Upper lobe of left lung (tissue), 6 donors: ENCODE results near the gene HACD4. TPM values are rescaled to one million over a fixed set of nuclear protein-coding genes. Genes with fewer than 3 reads are reported as not detected.
A peak's percentile ranks its signal among the peaks of the same experiment; 100 is the strongest.

Experiments
- ATAC-seq, 2 donors: fragments of 200-7000 bp; cut with Tn5 transposase; one replicate each; pipeline ENCODE4 v1.9.1; 2022; ENCODE audit warnings: mild to moderate bottlenecking in 2 of 2, moderate library complexity in 2 of 2; ENCODE audit not compliant: low FRiP score in 2 of 2
- DNase-seq, 2 donors: peaks; one replicate each; pipeline ENCODE4 v3.0.0-alpha.2; 2019 to 2020
- H3K27ac ChIP-seq, 4 donors: fragments of 200-600 bp; sonication (generic); one replicate each; pipeline ENCODE4 v1.5.1; 2016 to 2019
- H3K27me3 ChIP-seq, 4 donors: fragments of 200-600 bp; sonication (generic); one replicate each; pipeline ENCODE4 v1.5.1; 2017 to 2019
- H3K36me3 ChIP-seq, 4 donors: fragments of 200-600 bp; sonication (generic); one replicate each; pipeline ENCODE4 v1.5.1; 2016 to 2019
- H3K4me1 ChIP-seq, 4 donors: fragments of 200-600 bp; sonication (generic); one replicate each; pipeline ENCODE4 v1.5.1; 2018 to 2019
- H3K4me3 ChIP-seq, 4 donors: fragments of 200-600 bp; sonication (generic); one replicate each; pipeline ENCODE4 v1.5.1; 2017 to 2019; ENCODE audit warnings: mild to moderate bottlenecking in 2 of 4, moderate library complexity in 1 of 4
- H3K9me3 ChIP-seq, 4 donors: fragments of 200-600 bp; sonication (generic); one replicate each; pipeline ENCODE4 v1.5.1; 2018 to 2019
- CTCF ChIP-seq, 6 experiments: fragments of 450-650 bp in 4 of 6; fragments of 200-600 bp in 2 of 6; sonication (generic) in 2 of 6; IDR thresholded peaks; one replicate each; pipeline ENCODE4 v1.5.1; 2016 to 2019; ENCODE audit warnings: antibody characterized with exemption in 6 of 6
- EP300 ChIP-seq, 4 donors: sonication (generic); formaldehyde crosslinking; IDR thresholded peaks; one replicate each; pipeline ENCODE4 v1.5.1; 2017; ENCODE audit warnings: antibody characterized with exemption in 4 of 4, control low read depth in 2 of 4
- POLR2A ChIP-seq, 4 donors: fragments of 450-650 bp; IDR thresholded peaks; one replicate each; pipeline ENCODE4 v1.5.1; 2016 to 2017; ENCODE audit warnings: antibody characterized with exemption in 4 of 4, mild to moderate bottlenecking in 2 of 4
- POLR2AphosphoS5 ChIP-seq, 2 donors: sonication (generic); formaldehyde crosslinking; IDR thresholded peaks; one replicate each; pipeline ENCODE4 v1.5.1; 2017; ENCODE audit warnings: antibody characterized with exemption in 2 of 2
- WGBS, 2 donors: methylation state at CpG; one replicate each; pipeline ENCODE4 v1.1.5; 2017 to 2018; 5-methylcytosine and 5-hydroxymethylcytosine counted together
- total RNA-seq, 6 donors: library from RNA; depleted of rRNA in 4 of 6; stranded (reverse); fragments of >200 nt in 4 of 6; gene quantifications; one replicate each; pipeline versions ENCODE4 v1.1.0 to v1.2.1, GENCODE V29; 2016 to 2021
- donor health status: DM: no; HTN: no; CAD: no; lungs with moderate emphysema.
- donor health status: DM: no; HTN: yes; CAD: no; lungs with severe emphysema.

The HACD4 gene
- total RNA-seq, 6 donors from 2014 or later: 2.7 to 17.7 (median 7.3) TPM

- no peaks in the 10 kb centered on the region for H3K36me3 ChIP-seq
- no peaks in the 10 kb centered on the region for H3K27me3 ChIP-seq
- H3K4me1 ChIP-seq: no peaks in the 10 kb centered on the region
- TF ChIP-seq POLR2A (IDR thresholded peaks at IDR 0.05) (no peak), CTCF (IDR thresholded peaks at IDR 0.05) (no peak), EP300 (IDR thresholded peaks at IDR 0.05) (no peak), POLR2AphosphoS5 (IDR thresholded peaks at IDR 0.05) (no peak)
- no peak overlapping the region for H3K4me3 ChIP-seq
- DNase-seq (no peak), ATAC-seq (no peak)
- WGBS, 2 donors: 98 to 100% methylated on average over 2 of the region's 2 CpGs
- H3K9me3 ChIP-seq: no peaks in the 10 kb centered on the region
- no peak overlapping the region for H3K27ac ChIP-seq
Measured at GRCh38 chr9:21037278-21037677, 5.8 kb upstream of the HACD4 start.

DNA sequence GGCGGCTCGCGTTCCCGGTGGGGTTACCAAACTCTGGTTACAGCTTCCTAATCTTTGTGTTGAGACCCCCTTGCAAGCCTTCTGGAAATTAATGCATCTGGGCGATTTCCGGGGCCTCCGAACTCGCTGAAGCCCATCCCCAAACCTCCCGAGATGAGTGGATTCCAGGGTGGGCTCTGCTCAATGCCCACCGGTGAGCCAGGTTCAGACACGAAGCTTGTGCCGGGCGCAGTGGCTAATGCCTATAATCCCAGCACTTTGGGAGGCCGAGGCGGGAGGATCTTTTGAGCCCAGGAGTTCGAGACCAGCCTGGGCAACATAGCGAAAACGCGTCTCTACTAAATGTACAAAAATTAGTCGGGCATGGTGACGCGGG is 356 bp upstream of the HACD4 start:
- ATAC-seq (no peak), DNase-seq (no peak)
- 73 to 77% methylated on average over 21 to 22 of the region's 22 CpGs for WGBS, 2 donors
- Histone ChIP-seq H3K27ac (peak overlapping the region; percentile 71 to 96 (median 85)), H3K4me3 (peak overlapping the region; percentile 57 to 75 (median 69)), H3K27me3 (no peaks in the 10 kb centered on the region), H3K9me3 (no peaks in the 10 kb centered on the region), H3K4me1 (peaks cover 4 to 26% (median 16%) of the 10 kb centered on the region in 4 donors), H3K36me3 (no peaks in the 10 kb centered on the region)
- TF ChIP-seq EP300 (IDR thresholded peaks at IDR 0.05) (no peak), POLR2A (IDR thresholded peaks at IDR 0.05) (no peak), CTCF (IDR thresholded peaks at IDR 0.05) (no peak), POLR2AphosphoS5 (IDR thresholded peaks at IDR 0.05) (no peak)

GRCh38 chr9:21030389-21031035 is 928 bp downstream of the HACD4 start:
- 59 to 66% methylated on average over 5 of the region's 5 CpGs for WGBS, 2 donors
- H3K27ac ChIP-seq: peak overlapping the region; percentile 71 to 96 (median 85)
- DNase-seq: peak in 1 of 2 donors; percentile 24
- no peaks in the 10 kb centered on the region for H3K9me3 ChIP-seq
- H3K4me3 ChIP-seq: peak overlapping the region; percentile 57 to 75 (median 69)
- H3K36me3 ChIP-seq: no peaks in the 10 kb centered on the region
- H3K27me3 ChIP-seq: no peaks in the 10 kb centered on the region
- peak in 1 of 2 donors; percentile 8 for TF ChIP-seq POLR2AphosphoS5 (IDR thresholded peaks at IDR 0.05)
- peak in 1 of 4 donors; percentile 46 for TF ChIP-seq POLR2A (IDR thresholded peaks at IDR 0.05)
- TF ChIP-seq EP300 (IDR thresholded peaks at IDR 0.05): no peak
- TF ChIP-seq CTCF (IDR thresholded peaks at IDR 0.05): no peak
- H3K4me1 ChIP-seq: peaks cover 4 to 29% (median 17%) of the 10 kb centered on the region in 4 donors
- ATAC-seq: peak; percentile 68 to 79

DNA sequence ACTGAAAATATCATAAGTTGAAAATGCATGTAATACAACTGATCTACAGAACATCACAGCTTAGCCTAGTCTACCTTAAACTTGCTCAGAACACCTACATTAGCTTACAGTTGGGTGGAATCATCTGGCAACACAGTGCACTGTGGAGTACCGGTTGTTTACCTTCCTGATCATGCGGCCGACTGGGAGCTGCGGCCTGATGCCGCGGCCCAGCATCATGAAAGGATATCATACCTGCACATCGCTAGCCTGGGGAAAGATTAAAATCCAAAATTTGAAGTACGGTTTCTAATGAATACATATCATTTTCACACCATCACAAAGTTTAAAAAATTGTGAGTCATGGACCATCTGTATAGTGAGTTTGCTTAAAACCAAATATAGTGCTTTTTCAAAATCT is 1.8 kb downstream of the HACD4 start:
- Histone ChIP-seq H3K4me1 (peaks cover 4 to 29% (median 17%) of the 10 kb centered on the region in 4 donors), H3K36me3 (no peaks in the 10 kb centered on the region), H3K27ac (no peak overlapping the region), H3K9me3 (no peaks in the 10 kb centered on the region), H3K27me3 (no peaks in the 10 kb centered on the region), H3K4me3 (no peak overlapping the region)
- TF ChIP-seq POLR2AphosphoS5 (IDR thresholded peaks at IDR 0.05): no peak
- no peak for TF ChIP-seq POLR2A (IDR thresholded peaks at IDR 0.05)
- WGBS, 2 donors: 74% methylated on average over 8 of the region's 8 CpGs
- ATAC-seq (no peak), DNase-seq (peak in 1 of 2 donors; percentile 29)

GRCh38 chr9:21028466-21028865 is 3.0 kb downstream of the HACD4 start:
- no peak for TF ChIP-seq POLR2AphosphoS5 (IDR thresholded peaks at IDR 0.05)
- TF ChIP-seq CTCF (IDR thresholded peaks at IDR 0.05): no peak
- TF ChIP-seq POLR2A (IDR thresholded peaks at IDR 0.05): no peak
- no peak for TF ChIP-seq EP300 (IDR thresholded peaks at IDR 0.05)
- WGBS, 2 donors: 33 to 49% methylated on average over 3 of the region's 3 CpGs
- H3K4me3 ChIP-seq: no peak overlapping the region
- no peaks in the 10 kb centered on the region for H3K27me3 ChIP-seq
- H3K9me3 ChIP-seq: no peaks in the 10 kb centered on the region
- ATAC-seq: no peak
- no peak for DNase-seq
- no peak overlapping the region for H3K27ac ChIP-seq
- H3K36me3 ChIP-seq: no peaks in the 10 kb centered on the region
- H3K4me1 ChIP-seq: peaks cover 4 to 29% (median 17%) of the 10 kb centered on the region in 4 donors
